ENCODE data around the gene RFX4.

Gene RFX4
- long read RNA-seq, partial matches to known transcripts, result 0 of 1 reads
- long read RNA-seq, other reads (novel, unspliced or antisense), result 1 of 1 reads

- no peak for TF ChIP-seq REST (IDR thresholded peaks at IDR 0.05; ENCODE audit: insufficient replicate concordance, low read depth)
- TF ChIP-seq SPI1 (IDR thresholded peaks at IDR 0.05; ENCODE audit: borderline replicate concordance, low read depth), result no peak
- TF ChIP-seq CTCF (IDR thresholded peaks at IDR 0.05; ENCODE audit: insufficient read depth, low read length), result no peak
- Histone ChIP-seq H3K27me3 (ENCODE audit: insufficient read depth, poor library complexity, severe bottlenecking) (peaks cover 75% of the 10 kb centered on the region), H3K4me3 (replicated peaks; ENCODE audit: insufficient read depth, low read length) (no peak within 1 kb of the TSS), H3K27ac (replicated peaks) (no peak within 1 kb of the TSS)
- no peak for DNase-seq (ENCODE audit: low read depth in 1 of 2, low spot score in 1 of 2)
Measured at GRCh38 chr12:106582641-106583230, at the start of gene RFX4. RFX4 (plus strand) TSS chr12:106583004; CDS start chr12:106583321, 317 bp downstream.

GRCh38 chr12:106541201-106541600 is 41.6 kb upstream of the RFX4 start:
- TF ChIP-seq POLR2AphosphoS5 (IDR thresholded peaks at IDR 0.05; ENCODE audit: low read depth) (no peak), CTCF (IDR thresholded peaks at IDR 0.05; ENCODE audit: insufficient read depth, low read length) (no peak), SPI1 (IDR thresholded peaks at IDR 0.05; ENCODE audit: borderline replicate concordance, low read depth) (no peak), GABPA (IDR thresholded peaks at IDR 0.05; ENCODE audit: low read depth) (no peak), REST (IDR thresholded peaks at IDR 0.05; ENCODE audit: insufficient replicate concordance, low read depth) (no peak)
- DNase-seq (ENCODE audit: low read depth in 1 of 2, low spot score in 1 of 2), result no peak

GRCh38 chr12:106551410-106551809 is 31.4 kb upstream of the RFX4 start:
- Histone ChIP-seq H3K27ac (replicated peaks) (no peak overlapping the region), H3K27me3 (ENCODE audit: insufficient read depth, poor library complexity, severe bottlenecking) (no peaks in the 10 kb centered on the region), H3K4me3 (replicated peaks; ENCODE audit: insufficient read depth, low read length) (no peak overlapping the region)
- TF ChIP-seq POLR2AphosphoS5 (IDR thresholded peaks at IDR 0.05; ENCODE audit: low read depth) (no peak), GABPA (IDR thresholded peaks at IDR 0.05; ENCODE audit: low read depth) (no peak), SPI1 (IDR thresholded peaks at IDR 0.05; ENCODE audit: borderline replicate concordance, low read depth) (no peak), REST (IDR thresholded peaks at IDR 0.05; ENCODE audit: insufficient replicate concordance, low read depth) (no peak), CTCF (IDR thresholded peaks at IDR 0.05; ENCODE audit: insufficient read depth, low read length) (no peak)
- no peak for DNase-seq (ENCODE audit: low read depth in 1 of 2, low spot score in 1 of 2)

More at GRCh38 chr12:106541201-106541600, 41.6 kb upstream of the RFX4 start:
- peaks cover 5% of the 10 kb centered on the region for H3K27me3 ChIP-seq (ENCODE audit: insufficient read depth, poor library complexity, severe bottlenecking)
- no peak overlapping the region for H3K4me3 ChIP-seq (replicated peaks; ENCODE audit: insufficient read depth, low read length)
- H3K27ac ChIP-seq (replicated peaks), result no peak overlapping the region

Data from HL-60 (cell line).